Activated naive CD8-positive, alpha-beta T cell treated with anti-CD3 and anti-CD28 coated beads, Interleukin-2, amount 50 U/mL, for 16 hours (primary cell): ENCODE measurements around the gene ZNF511.
A peak's percentile ranks its signal among the peaks of the same experiment; 100 is the strongest.

Source experiments
- DNase-seq: peaks from one replicate; pipeline ENCODE4 v3.0.0-alpha.2; 2020; ENCODE audit warnings: low read depth, low spot score

Gene ZNF511

GRCh38 chr10:133274751-133275683, 33.7 kb upstream of the ZNF511 start:
- peak; percentile 62 for DNase-seq

- DNase-seq = no peak
Measured at GRCh38 chr10:133275684-133276092, 33.0 kb upstream of the ZNF511 start.

- no peak for DNase-seq
Measured at GRCh38 chr10:133276100-133276434, 32.6 kb upstream of the ZNF511 start.

- no peak for DNase-seq
Measured at GRCh38 chr10:133276435-133277201, 32.1 kb upstream of the ZNF511 start, which contains the start of gene ADAM8. Gene ADAM8 (minus strand): TSS chr10:133276868. CDS start chr10:133276817, 51 bp downstream.

- DNase-seq = no peak
Measured at GRCh38 chr10:133277277-133277992, 31.3 kb upstream of the ZNF511 start.

GRCh38 chr10:133277993-133278576, 30.6 kb upstream of the ZNF511 start:
- no peak for DNase-seq

GRCh38 chr10:133278577-133279265, 30.0 kb upstream of the ZNF511 start:
- DNase-seq = no peak

- no peak for DNase-seq
Measured at GRCh38 chr10:133279326-133280226, 29.1 kb upstream of the ZNF511 start.

GRCh38 chr10:133280391-133281059, 28.2 kb upstream of the ZNF511 start:
- DNase-seq = no peak

- no peak for DNase-seq
Measured at GRCh38 chr10:133281084-133281483, 27.6 kb upstream of the ZNF511 start.

GRCh38 chr10:133281628-133282372, 26.9 kb upstream of the ZNF511 start:
- DNase-seq = no peak

- DNase-seq = no peak
Measured at GRCh38 chr10:133282846-133283390, 25.8 kb upstream of the ZNF511 start.

GRCh38 chr10:133283931-133284330, 24.8 kb upstream of the ZNF511 start:
- DNase-seq = no peak

GRCh38 chr10:133285217-133285616, 23.5 kb upstream of the ZNF511 start:
- no peak for DNase-seq

GRCh38 chr10:133286366-133286765, 22.3 kb upstream of the ZNF511 start:
- no peak for DNase-seq

GRCh38 chr10:133287832-133288500, 20.7 kb upstream of the ZNF511 start:
- DNase-seq = no peak

- DNase-seq = no peak
Measured at GRCh38 chr10:133289761-133290160, 19.0 kb upstream of the ZNF511 start.
